AG10803 (cell line): ENCODE data around the gene UQCC5.
A peak's percentile ranks its signal among the peaks of the same experiment; 100 is the strongest.

Experiments used
- DNase-seq: peaks from one replicate; pipeline ENCODE4 v3.0.0; 2010; ENCODE audit warnings: low read depth
- H3K4me3 ChIP-seq: 2 replicates; pipeline ENCODE4 v1.5.1; 2011; ENCODE audit warnings: mild to moderate bottlenecking, low read length, control low read depth
- TF ChIP-seq, protein P1 (sequence below): conservative IDR thresholded peaks from 2 replicates; pipeline ENCODE4 v1.5.1; 2011; ENCODE audit warnings: mild to moderate bottlenecking, low read length, control low read depth, inconsistent platforms

The UQCC5 gene

DNA sequence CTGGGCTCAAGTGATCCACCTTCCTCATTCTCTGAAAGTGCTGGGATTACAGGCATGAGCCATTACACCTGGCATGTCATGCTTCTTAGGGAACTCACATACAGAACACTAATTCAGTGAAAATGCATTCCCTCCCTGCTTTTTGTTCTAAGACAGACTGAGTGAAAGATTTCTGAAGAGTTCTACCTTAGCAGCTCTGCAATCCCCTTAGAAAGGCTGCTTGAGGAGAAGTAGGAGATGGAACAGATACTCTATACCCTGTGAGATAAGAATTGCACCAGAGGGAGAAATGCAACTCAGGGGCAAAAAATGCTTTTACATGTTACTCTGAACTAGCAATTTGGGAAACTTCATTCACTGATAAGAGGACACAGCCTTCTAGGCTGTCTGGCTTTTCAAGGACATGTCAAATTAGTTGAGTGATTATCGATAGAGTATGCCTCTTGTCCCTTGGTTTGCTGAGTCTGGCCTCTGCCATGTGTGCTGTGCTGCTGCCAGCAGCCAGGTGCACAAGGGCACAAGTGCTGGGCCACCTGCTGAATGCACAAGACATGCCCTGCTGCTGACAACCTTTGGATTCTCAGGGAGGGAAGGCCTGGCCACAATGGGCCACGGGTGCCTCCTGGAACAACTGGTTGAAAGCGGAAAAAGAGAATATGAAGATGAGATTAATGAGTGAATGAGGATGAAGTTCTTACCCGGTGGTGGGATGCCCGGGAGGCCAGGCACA is 17.8 kb downstream of the UQCC5 start:
- DNase-seq: no peak
- H3K4me3 ChIP-seq: no peak overlapping the region
- TF ChIP-seq, protein P1, sequence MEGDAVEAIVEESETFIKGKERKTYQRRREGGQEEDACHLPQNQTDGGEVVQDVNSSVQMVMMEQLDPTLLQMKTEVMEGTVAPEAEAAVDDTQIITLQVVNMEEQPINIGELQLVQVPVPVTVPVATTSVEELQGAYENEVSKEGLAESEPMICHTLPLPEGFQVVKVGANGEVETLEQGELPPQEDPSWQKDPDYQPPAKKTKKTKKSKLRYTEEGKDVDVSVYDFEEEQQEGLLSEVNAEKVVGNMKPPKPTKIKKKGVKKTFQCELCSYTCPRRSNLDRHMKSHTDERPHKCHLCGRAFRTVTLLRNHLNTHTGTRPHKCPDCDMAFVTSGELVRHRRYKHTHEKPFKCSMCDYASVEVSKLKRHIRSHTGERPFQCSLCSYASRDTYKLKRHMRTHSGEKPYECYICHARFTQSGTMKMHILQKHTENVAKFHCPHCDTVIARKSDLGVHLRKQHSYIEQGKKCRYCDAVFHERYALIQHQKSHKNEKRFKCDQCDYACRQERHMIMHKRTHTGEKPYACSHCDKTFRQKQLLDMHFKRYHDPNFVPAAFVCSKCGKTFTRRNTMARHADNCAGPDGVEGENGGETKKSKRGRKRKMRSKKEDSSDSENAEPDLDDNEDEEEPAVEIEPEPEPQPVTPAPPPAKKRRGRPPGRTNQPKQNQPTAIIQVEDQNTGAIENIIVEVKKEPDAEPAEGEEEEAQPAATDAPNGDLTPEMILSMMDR: no peak

DNA sequence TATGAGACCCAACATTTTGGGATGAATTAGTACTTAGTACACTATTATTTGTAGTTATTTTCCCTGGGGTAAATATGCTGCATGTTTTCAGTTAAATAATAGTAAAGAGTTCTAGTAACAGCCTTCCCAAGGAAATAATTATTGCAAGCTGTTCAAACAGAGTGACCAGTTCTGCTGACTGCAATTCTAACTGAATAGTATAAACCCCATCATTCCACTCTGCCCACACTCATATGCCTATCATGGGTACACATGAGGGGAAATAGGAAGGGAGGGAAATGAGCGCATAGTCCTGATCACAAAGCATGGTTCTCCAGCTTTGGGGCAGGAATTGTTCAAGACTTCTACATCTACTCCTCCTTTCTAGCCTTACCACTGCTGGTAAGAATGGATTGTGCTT is 18.7 kb downstream of the UQCC5 start:
- no peak for DNase-seq
- TF ChIP-seq, protein P1: no peak

DNA sequence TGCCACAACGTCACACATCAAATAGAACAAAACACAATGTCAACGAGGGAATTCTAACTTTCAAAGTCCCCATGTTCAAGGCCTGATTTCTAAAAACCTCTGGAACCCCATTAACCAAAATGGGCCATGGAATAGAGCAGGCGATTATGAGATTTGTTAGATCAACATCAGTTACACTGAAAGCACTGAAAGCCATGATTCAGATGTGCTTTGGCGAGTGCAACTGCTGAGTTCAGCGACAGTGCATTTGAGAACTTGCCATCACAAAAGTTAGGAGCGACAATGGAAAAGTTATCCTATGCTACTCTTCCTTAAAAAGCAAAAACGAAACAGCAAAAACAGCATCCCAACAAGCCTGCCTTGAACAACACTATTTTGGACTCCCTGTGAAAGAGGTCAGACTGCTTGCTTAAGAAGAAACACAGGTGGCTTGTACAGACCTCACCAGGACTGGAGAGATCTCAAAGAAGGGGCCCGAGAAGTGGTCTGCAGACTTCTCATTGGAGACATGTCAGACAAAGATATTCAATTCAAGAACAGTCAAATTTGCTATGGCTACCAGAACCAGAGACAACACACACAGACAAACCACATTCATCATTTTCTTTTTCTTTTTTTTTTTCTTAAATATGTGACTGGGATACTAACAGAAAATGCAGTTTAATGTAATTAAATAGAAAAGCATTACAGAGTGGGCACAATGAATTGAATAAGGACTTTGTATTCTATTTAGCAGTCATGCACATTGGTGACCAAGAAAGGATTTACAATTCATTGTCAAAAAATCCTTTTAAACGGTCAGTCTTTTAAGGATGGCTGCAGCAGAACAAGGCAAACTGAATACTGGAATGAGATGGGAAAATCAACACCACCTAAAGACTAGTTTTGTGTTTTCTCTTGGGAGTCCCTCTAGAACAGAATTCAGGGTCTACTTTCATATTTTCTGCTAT is 20.9 kb downstream of the UQCC5 start:
- no peak for DNase-seq
- H3K4me3 ChIP-seq: no peak overlapping the region
- TF ChIP-seq, protein P1: no peak

More for the DNA sequence above, 18.7 kb downstream of the UQCC5 start:
- no peak overlapping the region for H3K4me3 ChIP-seq

DNA sequence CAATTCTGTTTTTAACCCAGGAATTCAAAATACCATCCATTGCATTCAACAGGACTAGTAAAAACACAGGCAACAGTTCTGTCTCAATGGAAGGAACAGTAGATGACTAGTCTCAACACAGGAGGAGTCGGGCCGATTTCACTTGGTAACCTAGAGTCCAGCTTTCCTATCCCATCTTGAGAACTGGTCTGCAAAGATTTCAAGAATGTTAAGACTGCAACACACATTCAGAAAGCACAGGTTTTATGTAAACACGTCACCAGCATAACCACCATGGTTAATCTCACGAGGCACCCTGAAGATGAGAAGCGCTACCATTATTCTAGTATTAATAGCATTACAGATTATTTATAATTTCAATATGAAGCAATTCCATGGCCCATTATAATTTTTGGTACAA is 22.0 kb downstream of the UQCC5 start:
- TF ChIP-seq, protein P1: no peak
- no peak for DNase-seq
- no peak overlapping the region for H3K4me3 ChIP-seq

DNA sequence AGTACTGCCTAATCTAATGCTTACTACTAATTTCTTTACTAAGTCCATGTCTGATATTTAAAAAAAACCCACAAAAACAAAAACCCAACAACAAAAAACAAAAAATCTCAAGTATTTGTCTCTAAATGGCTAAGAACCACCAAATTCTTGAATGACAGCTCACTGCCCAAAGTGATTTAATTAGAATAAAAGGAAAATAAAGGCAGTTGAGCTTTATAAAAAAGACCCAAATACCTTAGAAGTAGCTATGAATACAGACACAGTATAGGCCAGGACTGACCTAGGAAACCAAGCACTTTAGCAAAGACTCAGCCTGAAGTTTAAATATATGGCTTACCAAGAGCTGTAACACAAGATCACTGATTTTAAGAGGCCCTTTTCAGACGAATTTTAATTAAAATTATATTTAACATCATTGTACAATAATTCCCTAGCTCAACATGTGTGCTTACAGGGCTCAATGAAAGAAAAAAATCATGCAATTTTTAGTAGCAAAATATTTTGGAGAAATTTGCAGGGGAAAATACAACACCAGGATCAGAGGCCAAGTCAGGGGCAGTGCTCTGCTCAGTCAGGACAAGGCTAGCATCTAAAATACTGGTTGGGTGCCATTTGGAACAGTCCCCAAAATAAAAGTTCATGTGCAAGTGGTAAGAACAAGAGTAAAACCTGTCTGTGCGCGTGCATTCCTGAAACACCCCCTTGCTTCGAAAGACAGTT is 24.8 kb downstream of the UQCC5 start:
- peak; percentile 41 for DNase-seq
- TF ChIP-seq, protein P1: no peak
- H3K4me3 ChIP-seq: no peak overlapping the region

DNA sequence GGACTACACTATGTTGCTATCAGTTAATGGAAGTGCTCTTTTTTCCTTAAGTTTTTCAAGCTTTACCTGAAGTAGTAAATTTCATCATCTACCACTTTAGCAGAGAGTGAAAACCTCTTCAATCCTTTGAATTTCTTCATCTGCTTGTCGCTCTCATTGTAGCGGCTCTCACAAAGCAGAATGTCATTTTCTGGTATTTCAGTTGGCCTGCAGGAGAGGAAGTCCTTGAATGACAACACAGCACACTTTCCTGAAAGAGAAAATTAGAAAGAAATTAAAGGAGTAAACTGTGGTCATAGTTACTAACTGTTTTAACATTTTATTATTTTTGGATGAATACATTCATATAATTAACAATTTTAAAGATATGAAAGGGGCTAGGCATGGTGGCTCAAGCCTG is 27.6 kb downstream of the UQCC5 start:
- no peak for DNase-seq
- TF ChIP-seq, protein P1: no peak
- H3K4me3 ChIP-seq: no peak overlapping the region
